OCI-M1 (cell line): Measurements from ENCODE around the gene NPAS2.

ENCODE experiments used
- DNase-seq: peaks from one replicate; lab custom pipeline; 2025; lab: John Stamatoyannopoulos, UW

NPAS2 gene

GRCh38 chr2:100988630-100989417 is 168.9 kb downstream of the NPAS2 start:
- DNase-seq, result no peak

GRCh38 chr2:100989666-100990065 is 169.7 kb downstream of the NPAS2 start:
- DNase-seq, result no peak

GRCh38 chr2:100990166-100990565 is 170.2 kb downstream of the NPAS2 start:
- no peak for DNase-seq

GRCh38 chr2:100990650-100991403 is 170.9 kb downstream of the NPAS2 start:
- no peak for DNase-seq

GRCh38 chr2:100991404-100991773 is 171.4 kb downstream of the NPAS2 start:
- DNase-seq, result no peak

GRCh38 chr2:100992262-100992661 is 172.3 kb downstream of the NPAS2 start:
- peak; percentile 44 for DNase-seq

GRCh38 chr2:100993294-100993693 is 173.4 kb downstream of the NPAS2 start:
- DNase-seq, result no peak

GRCh38 chr2:100995309-100996075 is 175.6 kb downstream of the NPAS2 start:
- DNase-seq, result no peak

GRCh38 chr2:100997509-100998234 is 177.7 kb downstream of the NPAS2 start:
- no peak for DNase-seq

- no peak for DNase-seq
Observed at GRCh38 chr2:100998235-100998573, 178.3 kb downstream of the NPAS2 start.

- DNase-seq, result no peak
Observed at GRCh38 chr2:100999995-101000394, 180.1 kb downstream of the NPAS2 start.

GRCh38 chr2:101001691-101002561 is 182.0 kb downstream of the NPAS2 start, which contains the start of gene RPL31:
RPL31 (plus strand) TSS chr2:101002289; CDS start chr2:101002702, 413 bp downstream.
- peak; percentile 94 for DNase-seq

GRCh38 chr2:101002562-101003277 is 182.8 kb downstream of the NPAS2 start:
- DNase-seq, result peak; percentile 40

GRCh38 chr2:101003278-101003775 is 183.4 kb downstream of the NPAS2 start:
- DNase-seq, result no peak

- no peak for DNase-seq
Observed at GRCh38 chr2:101004620-101005325, 184.8 kb downstream of the NPAS2 start.

- DNase-seq, result no peak
Observed at GRCh38 chr2:101006065-101006715, 186.3 kb downstream of the NPAS2 start.

GRCh38 chr2:101007415-101008345 is 187.7 kb downstream of the NPAS2 start:
- DNase-seq, result no peak

GRCh38 chr2:101011152-101011551 is 191.2 kb downstream of the NPAS2 start:
- no peak for DNase-seq
